GM21390 (cell line): ENCODE data around the gene MT1E.
"Not testable (repeated sequence)": the region's sequence is repeated elsewhere in the genome, so short reads cannot be mapped to it uniquely, and the experiment has no call there.

ENCODE experiments used
- ATAC-seq: cut with Tn5 transposase; IDR thresholded peaks from one replicate; pipeline ENCODE4 v1.9.1; 2021; ENCODE audit not compliant: unreplicated experiment

The MT1E gene

DNA sequence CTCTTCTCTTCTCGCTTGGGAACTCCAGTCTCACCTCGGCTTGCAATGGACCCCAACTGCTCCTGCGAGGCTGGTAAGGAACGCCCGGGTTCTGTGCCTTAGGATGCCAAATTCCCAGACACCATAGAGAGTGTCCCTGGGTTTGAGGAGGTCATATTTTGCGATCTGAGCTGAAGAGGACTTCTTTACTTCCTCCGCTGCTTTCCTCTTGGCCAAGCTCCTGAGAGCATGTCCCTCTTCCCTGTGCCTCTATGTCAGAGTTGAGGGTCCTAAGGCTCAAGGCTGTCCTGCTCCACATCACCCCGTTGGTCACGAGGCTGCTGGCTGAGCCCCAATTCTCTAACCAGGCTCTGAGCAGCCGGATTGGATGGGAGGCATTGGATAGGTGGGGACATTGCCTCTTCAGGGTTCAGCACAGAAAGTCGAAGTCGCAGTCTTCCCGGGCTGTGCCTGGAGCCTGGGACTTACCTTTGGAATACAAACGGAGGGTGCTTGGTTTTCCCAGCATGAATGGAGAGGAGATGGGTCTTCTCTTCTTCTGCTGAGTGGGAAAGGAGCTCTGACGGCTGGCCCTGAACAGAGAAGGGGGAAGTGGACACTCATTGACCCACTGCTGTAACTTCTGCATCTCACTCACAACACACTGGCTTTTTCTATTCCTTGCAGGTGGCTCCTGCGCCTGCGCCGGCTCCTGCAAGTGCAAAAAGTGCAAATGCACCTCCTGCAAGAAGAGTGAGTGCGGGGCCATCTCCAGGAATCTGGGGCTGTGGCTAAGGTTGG lies 44.4 kb downstream of the MT1E start:
- no peak for ATAC-seq

DNA sequence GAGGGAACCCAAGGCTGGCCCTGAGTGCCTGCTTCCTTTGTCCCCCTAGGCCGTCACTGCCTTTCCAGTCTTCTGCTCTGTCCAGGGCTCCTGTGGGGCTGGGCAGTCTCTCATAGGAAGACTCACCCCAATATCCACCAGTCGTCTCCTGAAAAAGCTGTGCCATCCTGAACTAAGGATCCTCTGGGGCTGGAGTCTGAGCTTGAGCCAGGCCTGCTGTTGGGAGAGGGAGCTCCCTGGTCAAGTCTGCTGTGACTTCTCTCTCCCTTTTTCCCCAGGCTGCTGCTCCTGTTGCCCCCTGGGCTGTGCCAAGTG lies 45.0 kb downstream of the MT1E start:
- no peak for ATAC-seq

GRCh38 chr16:56671691-56672090 lies 46.1 kb downstream of the MT1E start:
- ATAC-seq: not testable (repeated sequence)

DNA sequence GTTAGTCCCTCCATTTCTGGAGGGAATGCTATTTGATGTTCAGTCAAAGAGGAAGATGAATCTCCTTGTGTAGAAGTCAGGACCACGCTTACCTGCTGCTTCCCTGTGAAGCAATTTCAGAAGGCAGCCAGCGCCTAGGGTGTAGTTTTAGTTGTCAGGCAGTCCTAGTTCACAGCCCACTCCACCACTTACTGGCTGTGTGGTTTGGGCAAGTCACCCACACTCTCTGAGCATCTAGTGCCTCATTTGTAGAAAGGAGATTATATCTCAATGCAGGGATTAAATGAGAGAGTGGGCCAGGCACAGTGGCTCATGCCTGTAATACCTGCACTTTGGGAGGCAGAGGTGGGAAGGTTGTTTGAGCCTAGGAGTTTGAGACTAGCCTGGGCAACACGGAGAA lies 46.6 kb downstream of the MT1E start:
- ATAC-seq: not testable (repeated sequence)

- no peak for ATAC-seq
These were observed 47.4 kb downstream of the MT1E start for GRCh38 chr16:56672761-56673536.

- ATAC-seq: no peak
These were observed 48.3 kb downstream of the MT1E start for GRCh38 chr16:56673921-56674320.

DNA sequence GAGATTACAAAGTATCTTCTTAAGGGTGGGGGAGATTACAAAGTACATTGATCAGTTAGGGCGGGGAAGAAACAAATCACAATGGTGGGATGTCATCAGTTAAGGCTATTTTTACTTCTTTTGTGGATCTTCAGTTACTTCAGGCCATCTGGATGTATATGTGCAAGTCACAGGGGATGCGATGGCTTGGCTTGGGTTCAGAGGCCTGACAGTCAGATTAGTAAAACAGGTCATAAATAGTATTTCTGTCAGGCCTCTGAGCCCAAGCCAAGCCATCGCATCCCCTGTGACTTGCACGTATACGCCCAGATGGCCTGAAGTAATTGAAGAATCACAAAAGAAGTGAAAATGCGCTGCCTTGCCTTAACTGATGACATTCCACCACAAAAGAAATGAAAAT lies 49.0 kb downstream of the MT1E start:
- ATAC-seq: not testable (repeated sequence)

- ATAC-seq: no peak
These were observed 50.2 kb downstream of the MT1E start for GRCh38 chr16:56675685-56676210.
